ENCODE results near the gene ISG20L2.

GRCh38 chr1:156681196-156681960, 47.2 kb downstream of the ISG20L2 start:
- TF ChIP-seq, protein P1, sequence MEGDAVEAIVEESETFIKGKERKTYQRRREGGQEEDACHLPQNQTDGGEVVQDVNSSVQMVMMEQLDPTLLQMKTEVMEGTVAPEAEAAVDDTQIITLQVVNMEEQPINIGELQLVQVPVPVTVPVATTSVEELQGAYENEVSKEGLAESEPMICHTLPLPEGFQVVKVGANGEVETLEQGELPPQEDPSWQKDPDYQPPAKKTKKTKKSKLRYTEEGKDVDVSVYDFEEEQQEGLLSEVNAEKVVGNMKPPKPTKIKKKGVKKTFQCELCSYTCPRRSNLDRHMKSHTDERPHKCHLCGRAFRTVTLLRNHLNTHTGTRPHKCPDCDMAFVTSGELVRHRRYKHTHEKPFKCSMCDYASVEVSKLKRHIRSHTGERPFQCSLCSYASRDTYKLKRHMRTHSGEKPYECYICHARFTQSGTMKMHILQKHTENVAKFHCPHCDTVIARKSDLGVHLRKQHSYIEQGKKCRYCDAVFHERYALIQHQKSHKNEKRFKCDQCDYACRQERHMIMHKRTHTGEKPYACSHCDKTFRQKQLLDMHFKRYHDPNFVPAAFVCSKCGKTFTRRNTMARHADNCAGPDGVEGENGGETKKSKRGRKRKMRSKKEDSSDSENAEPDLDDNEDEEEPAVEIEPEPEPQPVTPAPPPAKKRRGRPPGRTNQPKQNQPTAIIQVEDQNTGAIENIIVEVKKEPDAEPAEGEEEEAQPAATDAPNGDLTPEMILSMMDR (IDR thresholded peaks at IDR 0.05; ENCODE audit: low read length): no peak
- TF ChIP-seq EZH2 (IDR thresholded peaks at IDR 0.05; ENCODE audit: borderline replicate concordance, low read length): no peak

All from OCI-LY1 (cell line).